Ishikawa (cell line): Measurements from ENCODE around the gene CD48.

Source experiments
- CEBPB ChIP-seq: IDR thresholded peaks from 2 replicates; pipeline ENCODE4 v1.6.1; 2012
- CREB1 ChIP-seq: IDR thresholded peaks from 2 replicates; pipeline ENCODE4 v1.6.1; 2012; ENCODE audit warnings: low read depth
- EGR1 ChIP-seq: IDR thresholded peaks from 2 replicates; pipeline ENCODE4 v1.6.1; 2012
- EP300 ChIP-seq: IDR thresholded peaks from 2 replicates; pipeline ENCODE4 v1.6.1; 2012; ENCODE audit warnings: borderline replicate concordance
- FOXM1 ChIP-seq: IDR thresholded peaks from 2 replicates; pipeline ENCODE4 v1.6.1; 2012; ENCODE audit warnings: low read depth, borderline replicate concordance
- MAX ChIP-seq: IDR thresholded peaks from 2 replicates; pipeline ENCODE4 v1.6.1; 2012
- NFIC ChIP-seq: IDR thresholded peaks from 2 replicates; pipeline ENCODE4 v1.6.1; 2012
- RAD21 ChIP-seq: IDR thresholded peaks from 2 replicates; pipeline ENCODE4 v1.6.1; 2012; ENCODE audit warnings: low read depth
- REST ChIP-seq: IDR thresholded peaks from 2 replicates; pipeline ENCODE4 v1.6.1; 2012; ENCODE audit warnings: low read depth, mild to moderate bottlenecking
- TAF1 ChIP-seq: IDR thresholded peaks from 2 replicates; pipeline ENCODE4 v1.6.1; 2012; ENCODE audit warnings: low read depth, mild to moderate bottlenecking
- TCF12 ChIP-seq: IDR thresholded peaks from 2 replicates; pipeline ENCODE4 v1.6.1; 2012; ENCODE audit warnings: low read depth
- TEAD4 ChIP-seq: IDR thresholded peaks from 2 replicates; pipeline ENCODE4 v1.6.1; 2012
- USF1 ChIP-seq: IDR thresholded peaks from 2 replicates; pipeline ENCODE4 v1.6.1; 2012
- YY1 ChIP-seq: IDR thresholded peaks from 2 replicates; pipeline ENCODE4 v1.6.1; 2012; ENCODE audit warnings: low read depth
- ZBTB7A ChIP-seq: IDR thresholded peaks from 2 replicates; pipeline ENCODE4 v1.6.1; 2012; ENCODE audit warnings: low read depth

CD48 gene

GRCh38 chr1:160652924-160653619 is 58.5 kb downstream of the CD48 start:
- TF ChIP-seq NFIC, result no peak
- TF ChIP-seq YY1, result no peak
- no peak for TF ChIP-seq RAD21
- TF ChIP-seq EP300, result no peak
- TF ChIP-seq FOXM1, result no peak
- TF ChIP-seq CEBPB, result no peak
- no peak for TF ChIP-seq CREB1
- TF ChIP-seq USF1, result no peak
- TF ChIP-seq TCF12, result no peak
- TF ChIP-seq REST, result no peak
- no peak for TF ChIP-seq ZBTB7A
- TF ChIP-seq MAX, result no peak
- no peak for TF ChIP-seq EGR1
- TF ChIP-seq TEAD4, result no peak
- no peak for TF ChIP-seq TAF1

GRCh38 chr1:160651433-160652064 is 60.1 kb downstream of the CD48 start:
- TF ChIP-seq TAF1 (no peak), ZBTB7A (no peak), TCF12 (no peak), CEBPB (no peak), TEAD4 (no peak), RAD21 (no peak), CREB1 (no peak), EGR1 (no peak), FOXM1 (no peak), REST (no peak), USF1 (no peak), MAX (no peak), YY1 (no peak), NFIC (no peak), EP300 (no peak)

- no peak for TF ChIP-seq USF1
- no peak for TF ChIP-seq TAF1
- no peak for TF ChIP-seq EGR1
- no peak for TF ChIP-seq NFIC
- no peak for TF ChIP-seq TEAD4
- no peak for TF ChIP-seq ZBTB7A
- TF ChIP-seq RAD21, result no peak
- no peak for TF ChIP-seq YY1
- no peak for TF ChIP-seq EP300
Measured at GRCh38 chr1:160647329-160647720, 64.3 kb downstream of the CD48 start.

- TF ChIP-seq ZBTB7A (no peak), YY1 (no peak), NFIC (no peak), RAD21 (no peak), TCF12 (no peak), FOXM1 (no peak), CEBPB (no peak), TAF1 (no peak), USF1 (no peak), REST (no peak), CREB1 (no peak)
Measured at GRCh38 chr1:160646711-160647328, 64.8 kb downstream of the CD48 start, which contains the start of gene SLAMF1. Gene SLAMF1, minus strand, starts transcription at chr1:160647044. Its CDS starts 99 bp downstream, at chr1:160646945.
